ENCODE measurements around the gene STMN3.

The STMN3 gene

GRCh38 chr20:63698739-63699465 is 45.7 kb upstream of the STMN3 start:
- TF ChIP-seq, protein P1, sequence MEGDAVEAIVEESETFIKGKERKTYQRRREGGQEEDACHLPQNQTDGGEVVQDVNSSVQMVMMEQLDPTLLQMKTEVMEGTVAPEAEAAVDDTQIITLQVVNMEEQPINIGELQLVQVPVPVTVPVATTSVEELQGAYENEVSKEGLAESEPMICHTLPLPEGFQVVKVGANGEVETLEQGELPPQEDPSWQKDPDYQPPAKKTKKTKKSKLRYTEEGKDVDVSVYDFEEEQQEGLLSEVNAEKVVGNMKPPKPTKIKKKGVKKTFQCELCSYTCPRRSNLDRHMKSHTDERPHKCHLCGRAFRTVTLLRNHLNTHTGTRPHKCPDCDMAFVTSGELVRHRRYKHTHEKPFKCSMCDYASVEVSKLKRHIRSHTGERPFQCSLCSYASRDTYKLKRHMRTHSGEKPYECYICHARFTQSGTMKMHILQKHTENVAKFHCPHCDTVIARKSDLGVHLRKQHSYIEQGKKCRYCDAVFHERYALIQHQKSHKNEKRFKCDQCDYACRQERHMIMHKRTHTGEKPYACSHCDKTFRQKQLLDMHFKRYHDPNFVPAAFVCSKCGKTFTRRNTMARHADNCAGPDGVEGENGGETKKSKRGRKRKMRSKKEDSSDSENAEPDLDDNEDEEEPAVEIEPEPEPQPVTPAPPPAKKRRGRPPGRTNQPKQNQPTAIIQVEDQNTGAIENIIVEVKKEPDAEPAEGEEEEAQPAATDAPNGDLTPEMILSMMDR (conservative IDR thresholded peaks at IDR 0.05) = no peak
- no peak for TF ChIP-seq ZFX (IDR thresholded peaks at IDR 0.05)
- H3K27ac ChIP-seq = no peak overlapping the region

GRCh38 chr20:63697868-63698545 is 44.8 kb upstream of the STMN3 start:
- TF ChIP-seq ZFX (IDR thresholded peaks at IDR 0.05) = no peak
- TF ChIP-seq, protein P1 (conservative IDR thresholded peaks at IDR 0.05) = no peak
- no peak overlapping the region for H3K27ac ChIP-seq

- no peak for TF ChIP-seq ZFX (IDR thresholded peaks at IDR 0.05)
- TF ChIP-seq, protein P1 (conservative IDR thresholded peaks at IDR 0.05) = no peak
- no peak overlapping the region for H3K27ac ChIP-seq
Observed at GRCh38 chr20:63697357-63697867, 44.2 kb upstream of the STMN3 start.

- no peak for TF ChIP-seq ZFX (IDR thresholded peaks at IDR 0.05)
- TF ChIP-seq, protein P1 (conservative IDR thresholded peaks at IDR 0.05) = no peak
- H3K27ac ChIP-seq = no peak within 1 kb of the TSS
Observed at GRCh38 chr20:63696628-63697356, 43.6 kb upstream of the STMN3 start, which contains the start of gene TNFRSF6B. TSS of gene TNFRSF6B (plus strand) at chr20:63696652. CDS start at chr20:63696768, 116 bp downstream.

- TF ChIP-seq ZFX (IDR thresholded peaks at IDR 0.05) = no peak
- TF ChIP-seq, protein P1 (conservative IDR thresholded peaks at IDR 0.05) = no peak
- H3K27ac ChIP-seq = no peak overlapping the region
Observed at GRCh38 chr20:63696306-63696627, 43.0 kb upstream of the STMN3 start.

GRCh38 chr20:63695424-63696305 is 42.4 kb upstream of the STMN3 start:
- TF ChIP-seq ZFX (IDR thresholded peaks at IDR 0.05) = no peak
- TF ChIP-seq, protein P1 (conservative IDR thresholded peaks at IDR 0.05) = no peak
- no peak overlapping the region for H3K27ac ChIP-seq
